ENCODE results near the gene ADORA1. TPM values are rescaled to one million over a fixed set of nuclear protein-coding genes. Genes with fewer than 3 reads are reported as not detected.

ADORA1 gene
- total and polyA plus RNA-seq, 2 donors (not counting 3 experiments of a cell fraction or from before 2014, with no cell fraction given) = 0.15 TPM; not detected in 1

DNA sequence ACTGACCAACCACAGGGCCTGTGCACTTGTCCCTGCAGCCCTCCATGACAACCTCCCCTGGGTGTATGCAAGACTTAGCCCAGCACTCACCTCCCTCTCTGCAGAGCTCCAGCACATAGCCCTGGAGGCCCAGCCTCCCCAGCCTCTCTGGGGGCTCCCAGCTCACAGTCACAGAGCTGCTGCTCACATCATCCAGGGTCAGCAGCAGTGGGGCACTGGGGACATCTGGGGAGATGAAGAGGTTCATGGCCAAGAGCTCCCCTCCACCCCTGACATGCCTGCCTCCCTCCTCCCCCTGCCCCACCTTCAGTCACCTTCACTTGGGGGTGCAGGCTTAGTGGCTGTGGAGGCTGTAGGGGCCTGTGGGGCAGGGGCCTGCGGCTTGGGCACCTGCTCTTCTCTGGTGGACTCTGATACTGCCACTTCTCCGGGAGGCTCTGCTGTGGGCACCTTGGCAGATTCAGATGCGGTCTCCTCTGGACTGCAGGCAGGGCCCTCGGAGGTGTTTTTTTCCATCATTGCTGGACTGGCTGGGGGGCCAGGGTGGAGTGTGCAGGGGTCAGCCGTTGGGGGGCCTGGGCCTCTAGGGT, 47.8 kb downstream of the ADORA1 start, which contains the start of gene MYBPH:
MYBPH (minus strand) TSS at position 590 of the 590 bp plus-strand sequence; CDS start at position 519, 71 bp downstream.
- H3K9me3 ChIP-seq (replicated peaks; ENCODE audit: control insufficient read depth, insufficient read depth, low read length) = no peaks in the 10 kb centered on the region
- ChIA-PET CTCF (interaction anchor here (1.1 to 2.0 kb wide), 5 partner anchors 9 to 136 kb away, joined by 3 to 5 read pairs (median 5); no protein-coding TSS in a partner anchor), POLR2A (interaction anchor here (0.5 kb wide), 1 partner anchor 14 kb away, joined by 4 read pairs; no protein-coding TSS in a partner anchor)
- no TSS peak for BruUV-seq (replicated peaks)
- no peaks in the 10 kb centered on the region for H4K20me1 ChIP-seq (replicated peaks; ENCODE audit: control insufficient read depth, extremely low read depth, insufficient read depth, low read length)
- peaks cover 6% of the 10 kb centered on the region for H3K4me1 ChIP-seq (ENCODE audit: control insufficient read depth, extremely low read depth, insufficient read depth, low read length)
- no peak within 1 kb of the TSS for H2AFZ ChIP-seq (ENCODE audit: low read depth, low read length)
- TF ChIP-seq GATA2 (IDR thresholded peaks at IDR 0.05; ENCODE audit: insufficient read depth, insufficient read length, low read depth, low read length) (no peak), MYC (IDR thresholded peaks at IDR 0.05; ENCODE audit: low read depth, low read length) (no peak), JUN (IDR thresholded peaks at IDR 0.05; ENCODE audit: borderline replicate concordance, insufficient read depth, insufficient read length, low read depth) (no peak), MAX (IDR thresholded peaks at IDR 0.05; ENCODE audit: insufficient read depth, insufficient read length) (no peak), POLR2AphosphoS5 (IDR thresholded peaks at IDR 0.05; ENCODE audit: insufficient read depth, low read depth, low read length) (no peak), EZH2 (IDR thresholded peaks at IDR 0.05; ENCODE audit: borderline replicate concordance, low read depth, low read length, severe bottlenecking) (no peak), FOS (IDR thresholded peaks at IDR 0.05; ENCODE audit: borderline replicate concordance, insufficient read depth, low read length) (no peak), POLR2A (IDR thresholded peaks at IDR 0.05; ENCODE audit: low read depth, low read length) (no peak)
- TF ChIP-seq, protein P1, sequence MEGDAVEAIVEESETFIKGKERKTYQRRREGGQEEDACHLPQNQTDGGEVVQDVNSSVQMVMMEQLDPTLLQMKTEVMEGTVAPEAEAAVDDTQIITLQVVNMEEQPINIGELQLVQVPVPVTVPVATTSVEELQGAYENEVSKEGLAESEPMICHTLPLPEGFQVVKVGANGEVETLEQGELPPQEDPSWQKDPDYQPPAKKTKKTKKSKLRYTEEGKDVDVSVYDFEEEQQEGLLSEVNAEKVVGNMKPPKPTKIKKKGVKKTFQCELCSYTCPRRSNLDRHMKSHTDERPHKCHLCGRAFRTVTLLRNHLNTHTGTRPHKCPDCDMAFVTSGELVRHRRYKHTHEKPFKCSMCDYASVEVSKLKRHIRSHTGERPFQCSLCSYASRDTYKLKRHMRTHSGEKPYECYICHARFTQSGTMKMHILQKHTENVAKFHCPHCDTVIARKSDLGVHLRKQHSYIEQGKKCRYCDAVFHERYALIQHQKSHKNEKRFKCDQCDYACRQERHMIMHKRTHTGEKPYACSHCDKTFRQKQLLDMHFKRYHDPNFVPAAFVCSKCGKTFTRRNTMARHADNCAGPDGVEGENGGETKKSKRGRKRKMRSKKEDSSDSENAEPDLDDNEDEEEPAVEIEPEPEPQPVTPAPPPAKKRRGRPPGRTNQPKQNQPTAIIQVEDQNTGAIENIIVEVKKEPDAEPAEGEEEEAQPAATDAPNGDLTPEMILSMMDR (IDR thresholded peaks at IDR 0.05; ENCODE audit: extremely low read depth in 1 of 2, insufficient read depth in 1 of 2, low read depth in 1 of 2, low read length in 2 of 2) = no peak
- H3K4me2 ChIP-seq (ENCODE audit: insufficient read depth, low read length) = no peak within 1 kb of the TSS
- dilution Hi-C loops (cut with MboI; ENCODE audit: extremely low pct_ligation_motif_present, low sequenced_read_pairs) = no loop called here
- no peaks in the 10 kb centered on the region for H3K36me3 ChIP-seq (ENCODE audit: control insufficient read depth in 2 of 2, extremely low read depth in 1 of 2, insufficient read depth in 2 of 2, low read length in 2 of 2)
- DNase-seq (ENCODE audit: low read depth, low spot score) (no peak), FAIRE-seq (no peak)
- H3K27ac ChIP-seq (ENCODE audit: insufficient read depth, low read depth, low read length) = no peak within 1 kb of the TSS
- no peaks in the 10 kb centered on the region for H3K27me3 ChIP-seq (ENCODE audit: control insufficient read depth in 2 of 2, insufficient read depth in 2 of 2, low read length in 2 of 2)
- H3K9ac ChIP-seq (replicated peaks; ENCODE audit: extremely low read depth, insufficient read depth, low read length) = no peak within 1 kb of the TSS
- H3K4me3 ChIP-seq (replicated peaks in 1 of 3; ENCODE audit: insufficient read depth in 1 of 3, low read depth in 1 of 3, low read length in 3 of 3) = no peak within 1 kb of the TSS
- H3K9me1 ChIP-seq (replicated peaks; ENCODE audit: control insufficient read depth, extremely low read depth, insufficient read depth, low read length) = no peaks in the 10 kb centered on the region
- intact Hi-C loops (cut with micrococcal nuclease) = no loop called here
- H3K79me2 ChIP-seq (ENCODE audit: control insufficient read depth, insufficient read depth, low read length) = no peaks in the 10 kb centered on the region
